WI38 (cell line): ENCODE measurements around the gene NODAL.

Source experiments
- H3K4me3 ChIP-seq: 2 replicates; pipeline ENCODE4 v1.5.1; 2011; ENCODE audit warnings: low read depth, mild to moderate bottlenecking, control low read depth, low read length
- CTCF ChIP-seq: IDR thresholded peaks from 2 replicates; pipeline ENCODE4 v1.5.1; 2012; ENCODE audit warnings: low read depth, mild to moderate bottlenecking, control low read depth, low read length

NODAL gene

GRCh38 chr10:70412356-70412755 is 29.1 kb downstream of the NODAL start:
- TF ChIP-seq CTCF, result no peak
- H3K4me3 ChIP-seq, result no peak overlapping the region

GRCh38 chr10:70410608-70411007 is 30.9 kb downstream of the NODAL start:
- H3K4me3 ChIP-seq, result no peak overlapping the region
- TF ChIP-seq CTCF, result no peak

- H3K4me3 ChIP-seq, result no peak overlapping the region
- no peak for TF ChIP-seq CTCF
Observed at GRCh38 chr10:70409772-70410171, 31.7 kb downstream of the NODAL start.

- TF ChIP-seq CTCF, result no peak
- H3K4me3 ChIP-seq, result peak overlapping the region; percentile 95
Observed at GRCh38 chr10:70405037-70405824, 36.2 kb downstream of the NODAL start.

GRCh38 chr10:70404787-70405036 is 36.8 kb downstream of the NODAL start:
- H3K4me3 ChIP-seq, result peak overlapping the region; percentile 95
- no peak for TF ChIP-seq CTCF

GRCh38 chr10:70404036-70404786 is 37.3 kb downstream of the NODAL start, which contains the start of gene EIF4EBP2:
Gene EIF4EBP2, plus strand, starts transcription at chr10:70404145. Its CDS starts 257 bp downstream, at chr10:70404402.
- H3K4me3 ChIP-seq, result peak within 1 kb of the TSS; percentile 95
- TF ChIP-seq CTCF, result no peak

GRCh38 chr10:70403483-70404035 is 37.9 kb downstream of the NODAL start:
- H3K4me3 ChIP-seq, result peak overlapping the region; percentile 95
- TF ChIP-seq CTCF, result no peak
